ENCODE results near the gene SPAST. TPM values are rescaled to one million over a fixed set of nuclear protein-coding genes. Genes with fewer than 3 reads are reported as not detected.
"Not testable (repeated sequence)": the region's sequence is repeated elsewhere in the genome, so short reads cannot be mapped to it uniquely, and the experiment has no call there.

Gene SPAST
- total and polyA plus RNA-seq, 2 experiments from 2014 or later, result 5.5 to 17.1 TPM

GRCh38 chr2:32159678-32160077 is 96.3 kb downstream of the SPAST start:
- Histone ChIP-seq H4K20me1 (ENCODE audit: insufficient read depth) (no peaks in the 10 kb centered on the region), H3K9ac (no peak overlapping the region), H2AFZ (no peak overlapping the region), H3K4me1 (ENCODE audit: insufficient read depth) (peaks cover 4% of the 10 kb centered on the region; the same call in 1 of the 2 replicates), H3K79me2 (ENCODE audit: insufficient read depth) (peaks cover 8% of the 10 kb centered on the region), H3K4me2 (ENCODE audit: unreplicated experiment) (no peak overlapping the region), H3K4me3 (no peak overlapping the region), H3K27ac (no peak overlapping the region), H3F3A (ENCODE audit: insufficient read depth) (no peaks in the 10 kb centered on the region), H3K9me3 (ENCODE audit: low read depth) (no peaks in the 10 kb centered on the region), H3K36me3 (ENCODE audit: low read depth) (peaks cover 2% of the 10 kb centered on the region; the same call in 1 of the 2 replicates), H3K27me3 (replicated peaks; ENCODE audit: insufficient read depth) (no peaks in the 10 kb centered on the region), H3K9me2 (ENCODE audit: insufficient read depth) (no peaks in the 10 kb centered on the region)
- WGBS, 2 experiments (ENCODE audit: low coverage in 1 of 2, low lambda C conversion rate in 2 of 2, missing lambda C conversion rate in 2 of 2), result 73 to 88% methylated on average over 2 of the region's 2 CpGs
- DNase-seq, result no peak
- in situ Hi-C loops (cut with MboI), result no loop called here
- TF ChIP-seq EZH2 (IDR thresholded peaks at IDR 0.05; ENCODE audit: insufficient read depth, poor library complexity, severe bottlenecking) (no peak), EZH2phosphoT487 (IDR thresholded peaks at IDR 0.05; ENCODE audit: insufficient read depth, low read depth) (no peak)

- 21 to 25% methylated on average over 2 of the region's 2 CpGs for WGBS, 2 experiments (ENCODE audit: low coverage in 1 of 2, low lambda C conversion rate in 2 of 2, missing lambda C conversion rate in 2 of 2)
- H3K27me3 ChIP-seq (replicated peaks; ENCODE audit: insufficient read depth), result no peaks in the 10 kb centered on the region
- H3K4me3 ChIP-seq, result no peak overlapping the region
- peaks cover 16% of the 10 kb centered on the region for H3K79me2 ChIP-seq (ENCODE audit: insufficient read depth)
- no peaks in the 10 kb centered on the region for H3F3A ChIP-seq (ENCODE audit: insufficient read depth)
- H4K20me1 ChIP-seq (ENCODE audit: insufficient read depth), result no peaks in the 10 kb centered on the region
- TF ChIP-seq EZH2phosphoT487 (IDR thresholded peaks at IDR 0.05; ENCODE audit: insufficient read depth, low read depth), result no peak
- no peak for TF ChIP-seq EZH2 (IDR thresholded peaks at IDR 0.05; ENCODE audit: insufficient read depth, poor library complexity, severe bottlenecking)
- no peak overlapping the region for H3K9ac ChIP-seq
- no peaks in the 10 kb centered on the region; the same call in 1 of the 2 replicates for H3K36me3 ChIP-seq (ENCODE audit: low read depth)
- H3K9me2 ChIP-seq (ENCODE audit: insufficient read depth), result no peaks in the 10 kb centered on the region
- no peak overlapping the region for H3K27ac ChIP-seq
- no peaks in the 10 kb centered on the region for H3K9me3 ChIP-seq (ENCODE audit: low read depth)
- no peak overlapping the region for H3K4me2 ChIP-seq (ENCODE audit: unreplicated experiment)
- peaks cover 5% of the 10 kb centered on the region; the same call in 1 of the 2 replicates for H3K4me1 ChIP-seq (ENCODE audit: insufficient read depth)
- H2AFZ ChIP-seq, result no peak overlapping the region
- no peak for DNase-seq
- in situ Hi-C loops (cut with MboI), result no loop called here
These were observed 97.9 kb downstream of the SPAST start for GRCh38 chr2:32161296-32161695.

GRCh38 chr2:32164254-32164653 is 100.9 kb downstream of the SPAST start:
- H4K20me1 ChIP-seq (ENCODE audit: insufficient read depth); H3K27ac ChIP-seq; H3F3A ChIP-seq (ENCODE audit: insufficient read depth); H3K9me2 ChIP-seq (ENCODE audit: insufficient read depth); in situ Hi-C loops (cut with MboI); H3K36me3 ChIP-seq (ENCODE audit: low read depth); H3K27me3 ChIP-seq (replicated peaks; ENCODE audit: insufficient read depth); H3K9me3 ChIP-seq (ENCODE audit: low read depth); DNase-seq: not testable (repeated sequence)
- WGBS, 2 experiments (ENCODE audit: low coverage in 1 of 2, low lambda C conversion rate in 2 of 2, missing lambda C conversion rate in 2 of 2), result 87 to 90% methylated on average over 10 of the region's 10 CpGs
- H3K4me1 ChIP-seq (ENCODE audit: insufficient read depth), result peaks cover 12% of the 10 kb centered on the region
- peak overlapping the region; percentile 94 for H3K4me3 ChIP-seq
- H3K4me2 ChIP-seq (ENCODE audit: unreplicated experiment), result peak overlapping the region; percentile 78
- H3K9ac ChIP-seq, result peak overlapping the region; percentile 96; the same call in 1 of the 2 replicates
- H2AFZ ChIP-seq, result peak overlapping the region; percentile 96
- H3K79me2 ChIP-seq (ENCODE audit: insufficient read depth), result peaks cover 42% of the 10 kb centered on the region

DNA sequence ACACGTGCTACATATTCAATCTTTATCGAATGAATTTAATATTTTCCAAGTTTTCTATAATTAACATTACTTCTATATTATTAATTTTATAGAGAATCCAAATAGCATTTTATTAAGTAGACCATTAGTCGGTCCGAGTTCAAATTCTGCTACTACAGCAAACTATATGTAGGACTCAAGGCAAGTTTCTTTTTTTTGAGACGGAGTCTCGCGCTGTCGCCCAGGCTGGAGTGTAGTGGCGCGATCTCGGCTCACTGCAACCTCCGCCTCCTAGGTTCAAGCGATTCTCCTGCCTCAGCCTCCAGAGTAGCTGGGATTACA is 101.6 kb downstream of the SPAST start:
- peak overlapping the region; percentile 89 for H3K27ac ChIP-seq
- H4K20me1 ChIP-seq (ENCODE audit: insufficient read depth); in situ Hi-C loops (cut with MboI); H3F3A ChIP-seq (ENCODE audit: insufficient read depth); H3K36me3 ChIP-seq (ENCODE audit: low read depth); H3K27me3 ChIP-seq (replicated peaks; ENCODE audit: insufficient read depth); H3K9me3 ChIP-seq (ENCODE audit: low read depth); H3K9me2 ChIP-seq (ENCODE audit: insufficient read depth): not testable (repeated sequence)
- peaks cover 49% of the 10 kb centered on the region for H3K79me2 ChIP-seq (ENCODE audit: insufficient read depth)
- peak; percentile 30 for DNase-seq
- peak overlapping the region; percentile 94 for H3K4me3 ChIP-seq
- peaks cover 12% of the 10 kb centered on the region for H3K4me1 ChIP-seq (ENCODE audit: insufficient read depth)
- peak overlapping the region; percentile 96 for H3K9ac ChIP-seq
- WGBS, 2 experiments (ENCODE audit: low coverage in 1 of 2, low lambda C conversion rate in 2 of 2, missing lambda C conversion rate in 2 of 2), result 1 to 7% methylated on average over 10 to 13 of the region's 13 CpGs
- peak overlapping the region; percentile 78 for H3K4me2 ChIP-seq (ENCODE audit: unreplicated experiment)
- H2AFZ ChIP-seq, result peak overlapping the region; percentile 96

- Histone ChIP-seq H3K9me2 (ENCODE audit: insufficient read depth) (no peaks in the 10 kb centered on the region), H3K27me3 (replicated peaks; ENCODE audit: insufficient read depth) (no peaks in the 10 kb centered on the region), H3K9me3 (ENCODE audit: low read depth) (no peaks in the 10 kb centered on the region), H3K4me1 (ENCODE audit: insufficient read depth) (peaks cover 12% of the 10 kb centered on the region), H4K20me1 (ENCODE audit: insufficient read depth) (no peaks in the 10 kb centered on the region), H3K4me3 (peak overlapping the region; percentile 94), H3K4me2 (ENCODE audit: unreplicated experiment) (peak overlapping the region; percentile 93), H3F3A (ENCODE audit: insufficient read depth) (no peaks in the 10 kb centered on the region), H3K27ac (peak overlapping the region; percentile 89), H3K79me2 (ENCODE audit: insufficient read depth) (peaks cover 58% of the 10 kb centered on the region), H2AFZ (peak overlapping the region; percentile 96), H3K36me3 (ENCODE audit: low read depth) (no peaks in the 10 kb centered on the region), H3K9ac (peak overlapping the region; percentile 96)
- no peak for DNase-seq
- 1% methylated on average over 11 of the region's 11 CpGs for WGBS, 2 experiments (ENCODE audit: low coverage in 1 of 2, low lambda C conversion rate in 2 of 2, missing lambda C conversion rate in 2 of 2)
- in situ Hi-C loops (cut with MboI), result no loop called here
- TF ChIP-seq EZH2 (IDR thresholded peaks at IDR 0.05; ENCODE audit: insufficient read depth, poor library complexity, severe bottlenecking), result no peak
- TF ChIP-seq EZH2phosphoT487 (IDR thresholded peaks at IDR 0.05; ENCODE audit: insufficient read depth, low read depth), result no peak
These were observed 102.8 kb downstream of the SPAST start for GRCh38 chr2:32166115-32166574.
